ENCODE data around the gene SMU1. TPM values are rescaled to one million over a fixed set of nuclear protein-coding genes. Genes with fewer than 3 reads are reported as not detected.

Gene SMU1
- total and polyA plus RNA-seq, 2 of the 13 experiments (the other 11 are each of a cell fraction or from before 2014, with no cell fraction given): 12.9 to 36.6 TPM

GRCh38 chr9:33076046-33077004, at the start of gene SMU1 (continued):
- TF ChIP-seq, protein P1, sequence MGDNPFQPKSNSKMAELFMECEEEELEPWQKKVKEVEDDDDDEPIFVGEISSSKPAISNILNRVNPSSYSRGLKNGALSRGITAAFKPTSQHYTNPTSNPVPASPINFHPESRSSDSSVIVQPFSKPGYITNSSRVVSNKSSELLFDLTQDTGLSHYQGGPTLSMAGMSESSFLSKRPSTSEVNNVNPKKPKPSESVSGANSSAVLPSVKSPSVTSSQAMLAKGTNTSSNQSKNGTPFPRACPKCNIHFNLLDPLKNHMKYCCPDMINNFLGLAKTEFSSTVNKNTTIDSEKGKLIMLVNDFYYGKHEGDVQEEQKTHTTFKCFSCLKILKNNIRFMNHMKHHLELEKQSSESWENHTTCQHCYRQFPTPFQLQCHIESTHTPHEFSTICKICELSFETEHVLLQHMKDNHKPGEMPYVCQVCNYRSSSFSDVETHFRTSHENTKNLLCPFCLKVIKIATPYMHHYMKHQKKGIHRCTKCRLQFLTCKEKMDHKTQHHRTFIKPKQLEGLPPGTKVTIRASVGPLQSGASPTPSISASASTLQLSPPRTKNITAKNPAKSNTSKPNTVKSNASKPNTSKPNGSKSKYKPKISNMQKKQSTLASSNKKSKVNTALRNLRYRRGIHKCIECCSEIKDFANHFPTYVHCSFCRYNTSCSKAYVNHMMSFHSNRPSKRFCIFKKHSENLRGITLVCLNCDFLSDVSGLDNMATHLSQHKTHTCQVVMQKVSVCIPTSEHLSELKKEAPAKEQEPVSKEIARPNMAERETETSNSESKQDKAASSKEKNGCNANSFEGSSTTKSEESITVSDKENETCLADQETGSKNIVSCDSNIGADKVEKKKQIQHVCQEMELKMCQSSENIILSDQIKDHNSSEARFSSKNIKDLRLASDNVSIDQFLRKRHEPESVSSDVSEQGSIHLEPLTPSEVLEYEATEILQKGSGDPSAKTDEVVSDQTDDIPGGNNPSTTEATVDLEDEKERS (CRISPR knock-in tag; IDR thresholded peaks at IDR 0.05): peak; percentile 27; the same call in 1 of the 2 replicates
- no peak for TF ChIP-seq ZNF382 (CRISPR knock-in tag; IDR thresholded peaks at IDR 0.05; ENCODE audit: borderline replicate concordance)
- no peak for TF ChIP-seq KAT2B (IDR thresholded peaks at IDR 0.05; ENCODE audit: borderline replicate concordance, low read depth, low read length)
- no peak for TF ChIP-seq ATF6 (CRISPR knock-in tag; conservative IDR thresholded peaks at IDR 0.05)
- TF ChIP-seq, protein P2, sequence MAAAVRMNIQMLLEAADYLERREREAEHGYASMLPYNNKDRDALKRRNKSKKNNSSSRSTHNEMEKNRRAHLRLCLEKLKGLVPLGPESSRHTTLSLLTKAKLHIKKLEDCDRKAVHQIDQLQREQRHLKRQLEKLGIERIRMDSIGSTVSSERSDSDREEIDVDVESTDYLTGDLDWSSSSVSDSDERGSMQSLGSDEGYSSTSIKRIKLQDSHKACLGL (CRISPR knock-in tag; IDR thresholded peaks at IDR 0.05): peak; percentile 71
- TF ChIP-seq, protein P3, sequence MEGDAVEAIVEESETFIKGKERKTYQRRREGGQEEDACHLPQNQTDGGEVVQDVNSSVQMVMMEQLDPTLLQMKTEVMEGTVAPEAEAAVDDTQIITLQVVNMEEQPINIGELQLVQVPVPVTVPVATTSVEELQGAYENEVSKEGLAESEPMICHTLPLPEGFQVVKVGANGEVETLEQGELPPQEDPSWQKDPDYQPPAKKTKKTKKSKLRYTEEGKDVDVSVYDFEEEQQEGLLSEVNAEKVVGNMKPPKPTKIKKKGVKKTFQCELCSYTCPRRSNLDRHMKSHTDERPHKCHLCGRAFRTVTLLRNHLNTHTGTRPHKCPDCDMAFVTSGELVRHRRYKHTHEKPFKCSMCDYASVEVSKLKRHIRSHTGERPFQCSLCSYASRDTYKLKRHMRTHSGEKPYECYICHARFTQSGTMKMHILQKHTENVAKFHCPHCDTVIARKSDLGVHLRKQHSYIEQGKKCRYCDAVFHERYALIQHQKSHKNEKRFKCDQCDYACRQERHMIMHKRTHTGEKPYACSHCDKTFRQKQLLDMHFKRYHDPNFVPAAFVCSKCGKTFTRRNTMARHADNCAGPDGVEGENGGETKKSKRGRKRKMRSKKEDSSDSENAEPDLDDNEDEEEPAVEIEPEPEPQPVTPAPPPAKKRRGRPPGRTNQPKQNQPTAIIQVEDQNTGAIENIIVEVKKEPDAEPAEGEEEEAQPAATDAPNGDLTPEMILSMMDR (CRISPR knock-in tag; IDR thresholded peaks at IDR 0.05): peak; percentile 25; the same call in 1 of the 2 replicates
- TF ChIP-seq ZNF431 (CRISPR knock-in tag; IDR thresholded peaks at IDR 0.05; ENCODE audit: borderline replicate concordance, low read depth): no peak
- TF ChIP-seq ZNF670 (CRISPR knock-in tag; IDR thresholded peaks at IDR 0.05; ENCODE audit: borderline replicate concordance): peak; percentile 41; the same call in 1 of the 2 replicates
- no peak for TF ChIP-seq HNRNPK (IDR thresholded peaks at IDR 0.05; ENCODE audit: low read depth, low read length, poor library complexity, severe bottlenecking)
- peak; percentile 87 for TF ChIP-seq KDM5B (CRISPR knock-in tag; IDR thresholded peaks at IDR 0.05; ENCODE audit: borderline replicate concordance)
- TF ChIP-seq ZNF383 (CRISPR knock-in tag; IDR thresholded peaks at IDR 0.05; ENCODE audit: borderline replicate concordance): peak; percentile 57; the same call in 1 of the 2 replicates
- no peak for TF ChIP-seq MLXIP (CRISPR knock-in tag; IDR thresholded peaks at IDR 0.05; ENCODE audit: borderline replicate concordance)
- TF ChIP-seq MEIS2 (CRISPR knock-in tag; IDR thresholded peaks at IDR 0.05): 0 out of 2 replicates have a peak, but pooled peaks have one; percentile 34
- 0 out of 2 replicates have a peak, but pooled peaks have one; percentile 26 for TF ChIP-seq ZNF740 (CRISPR knock-in tag; IDR thresholded peaks at IDR 0.05)
- TF ChIP-seq ISX (CRISPR knock-in tag; conservative IDR thresholded peaks at IDR 0.05): no peak
